AG08396 (cell line): ENCODE results near the gene ITM2B.
A peak's percentile ranks its signal among the peaks of the same experiment; 100 is the strongest.

Experiments used
- DNase-seq: peaks from one replicate; pipeline ENCODE4 v3.0.0; 2012; ENCODE audit warnings: low spot score, mixed read lengths

Gene ITM2B

DNA sequence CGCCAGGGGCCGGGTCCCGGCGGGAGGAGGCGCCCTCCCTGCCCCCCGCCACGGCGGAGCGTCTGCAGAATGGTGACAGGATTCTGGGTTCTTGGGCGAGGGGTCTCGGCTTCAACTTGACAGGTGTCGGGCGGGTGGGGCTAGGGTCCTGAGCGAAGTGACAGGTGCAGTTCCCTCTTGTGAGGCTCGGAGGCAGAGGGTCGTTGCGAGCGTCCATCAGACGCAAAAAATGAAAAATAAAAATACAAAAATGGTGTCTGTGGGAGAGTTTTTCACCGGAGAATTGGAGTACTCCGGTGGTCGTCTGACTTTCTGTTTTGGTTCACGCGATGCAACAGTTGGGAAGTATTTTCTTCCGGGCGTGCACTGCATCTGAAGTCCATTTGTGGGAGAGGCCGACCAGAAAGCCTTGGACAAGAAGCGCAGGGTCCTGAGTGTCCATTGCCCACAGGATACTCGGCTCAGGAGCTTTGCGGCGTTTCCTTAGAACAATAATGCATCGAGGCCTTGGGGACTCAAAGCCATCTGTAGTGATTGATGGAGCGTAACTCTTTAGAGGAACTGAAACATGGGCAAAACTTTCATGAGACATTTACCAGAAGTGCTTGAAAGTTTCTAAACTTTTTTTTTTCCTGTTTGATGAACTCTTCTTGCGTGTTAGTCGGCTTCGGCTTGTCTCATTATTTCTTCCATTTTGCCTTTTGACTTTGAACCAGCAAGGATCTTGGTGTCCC lies 71.3 kb downstream of the ITM2B start:
- peak; percentile 57 for DNase-seq

DNA sequence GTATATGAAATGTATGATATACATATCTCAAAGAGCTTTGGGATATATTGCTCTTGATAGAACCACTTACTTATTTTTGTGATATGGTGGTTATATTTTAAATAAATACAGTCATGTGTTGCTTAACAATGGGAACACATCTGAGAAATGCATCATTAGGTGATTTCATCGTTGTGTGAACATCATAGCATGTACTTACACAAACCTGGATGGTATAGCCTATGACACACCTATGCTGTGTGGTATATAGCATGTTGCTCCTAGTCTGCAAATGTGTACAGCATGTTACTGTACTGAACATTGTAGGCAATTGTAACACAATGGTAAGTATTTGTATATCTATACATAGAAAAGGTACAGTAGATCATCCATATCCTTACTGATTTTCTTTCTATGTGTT lies 78.2 kb downstream of the ITM2B start:
- DNase-seq: no peak

DNA sequence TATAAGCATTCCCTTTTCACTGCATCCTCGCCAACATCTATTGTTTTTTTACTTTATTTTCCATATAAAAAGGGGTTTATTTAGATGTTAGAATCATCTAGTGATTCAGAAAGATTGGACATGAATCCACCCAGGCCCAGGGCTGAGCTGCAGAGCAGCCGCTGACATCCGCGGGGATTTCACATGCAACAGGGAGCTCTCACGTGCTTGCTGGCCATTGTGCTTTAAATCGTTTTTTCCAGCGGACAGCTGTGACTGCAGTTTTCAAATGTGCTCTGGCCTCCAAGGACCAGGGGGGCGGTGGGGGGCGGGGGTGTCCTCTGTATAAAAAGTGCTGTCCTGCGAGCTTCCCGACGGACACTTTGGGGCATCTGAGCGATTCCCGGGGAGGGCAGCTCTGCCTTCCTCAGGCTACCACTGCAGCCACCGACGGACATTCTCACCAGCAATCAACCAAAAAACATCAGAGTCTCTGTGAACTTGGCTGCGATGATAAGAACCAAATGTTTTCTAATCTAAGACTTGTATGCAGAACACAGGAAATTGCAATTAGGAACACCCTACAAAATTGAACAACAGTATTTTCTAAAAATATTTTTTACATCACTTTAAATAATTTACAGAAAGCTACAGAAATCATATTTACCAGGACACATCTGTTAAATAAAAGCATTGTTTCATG lies 83.1 kb downstream of the ITM2B start:
- DNase-seq: no peak

DNA sequence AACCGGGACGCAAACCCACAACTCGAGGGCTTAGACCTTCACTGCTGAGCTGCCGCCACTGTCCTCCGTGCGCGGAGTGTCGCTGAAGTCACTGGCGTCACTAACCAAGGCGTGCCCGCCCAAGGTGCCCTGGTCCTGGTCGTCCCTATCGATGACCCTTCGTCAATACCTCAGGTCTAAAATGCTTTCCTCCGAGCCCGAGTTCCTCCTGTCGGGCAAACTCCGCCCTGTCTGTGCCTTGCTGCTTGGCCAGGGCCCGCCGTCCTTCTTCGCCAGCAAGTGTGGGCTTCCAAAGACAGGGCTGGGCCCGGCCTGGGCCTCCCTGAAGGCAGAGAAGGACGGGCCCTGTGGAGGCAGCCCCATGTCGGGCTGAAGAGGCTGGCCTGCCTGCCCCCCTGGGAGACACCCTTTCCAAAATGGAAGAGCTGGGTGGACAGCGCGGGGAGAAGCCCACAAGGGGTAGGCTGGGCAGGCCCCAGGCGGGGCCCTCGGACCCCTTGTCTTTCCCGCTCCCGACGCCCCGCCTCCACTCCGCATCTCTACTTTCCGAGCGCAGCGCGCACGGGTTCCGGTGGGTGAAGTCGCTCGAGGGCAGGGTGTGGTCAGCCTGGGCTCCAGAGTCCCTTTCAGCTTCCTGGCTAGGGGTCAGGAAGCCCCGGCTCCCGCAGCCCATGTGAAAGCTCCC lies 84.0 kb downstream of the ITM2B start:
- DNase-seq: no peak

DNA sequence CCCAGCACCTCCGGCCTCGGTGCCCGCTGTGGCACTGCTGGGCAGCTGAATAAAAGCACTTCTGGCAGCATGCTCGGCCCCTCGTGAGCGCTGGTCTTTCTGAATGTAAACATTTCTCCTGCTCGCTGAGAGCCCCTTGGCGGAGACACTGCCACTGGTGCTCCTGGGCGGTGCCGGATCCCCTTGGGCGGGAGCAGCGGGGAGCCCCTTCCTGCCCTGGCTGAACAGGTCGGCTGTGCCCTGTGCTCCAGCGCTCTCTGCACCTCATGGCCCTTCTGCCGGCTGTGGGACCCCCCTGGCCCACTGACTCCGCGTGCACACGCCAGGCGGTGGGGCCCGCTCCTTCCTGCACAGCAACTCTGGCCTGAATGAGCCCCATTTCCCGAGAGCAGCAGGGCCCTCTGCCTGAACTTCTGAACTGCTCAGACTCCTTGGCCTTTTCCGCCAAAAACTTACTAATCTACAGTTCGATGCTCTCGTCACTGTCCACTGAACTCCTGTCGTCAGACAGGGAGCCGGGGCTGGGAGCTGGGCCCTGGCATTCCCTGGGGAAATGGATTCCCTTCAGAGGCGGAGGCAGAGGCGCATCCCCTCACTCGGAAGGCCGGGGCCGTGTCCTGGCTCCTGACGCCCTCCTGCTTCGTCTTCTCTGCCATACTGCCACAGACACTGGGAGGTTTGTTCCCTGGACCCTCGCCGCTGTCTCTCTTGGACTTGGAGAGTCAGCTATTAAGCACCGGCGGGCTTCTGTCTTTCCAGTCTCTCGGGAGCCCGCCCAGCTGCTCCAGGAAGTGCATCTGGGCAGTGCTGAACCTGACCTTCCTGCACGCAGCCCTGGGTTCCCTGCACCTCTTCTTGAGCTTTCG lies 84.7 kb downstream of the ITM2B start:
- DNase-seq: no peak

GRCh38 chr13:48318377-48318811 lies 85.4 kb downstream of the ITM2B start:
- DNase-seq: no peak

GRCh38 chr13:48318821-48319511 lies 86.0 kb downstream of the ITM2B start:
- DNase-seq: no peak
